T-cell (primary cell): Measurements from ENCODE around the gene PELI3. TPM values are rescaled to one million over a fixed set of nuclear protein-coding genes. Genes with fewer than 3 reads are reported as not detected.

Experiments
- ATAC-seq, 4 experiments: fragments of 200-7000 bp in 3 of 4; fragments of 150-1000 bp in 1 of 4; cut with Tn5 transposase; replicated peaks in 1 of 4; 1 replicate in 3 of 4; 2 replicates in 1 of 4; pipeline ENCODE4 v1.10.0; 2021; ENCODE audit warnings: moderate library complexity in 3 of 4, mild to moderate bottlenecking in 2 of 4, moderate number of reproducible peaks in 1 of 4
- CTCF ChIA-PET, 2 donors: fragments of 300-600 bp; sonication (Branson Sonifier 250); formaldehyde crosslinking; loops; one replicate each; lab custom pipeline; 2022; ENCODE audit warnings: antibody characterized with exemption in 2 of 2; lab: Charles Lee
- POLR2A ChIA-PET, 2 donors: fragments of 300-600 bp; sonication (Branson Sonifier 250); formaldehyde crosslinking; loops; one replicate each; lab custom pipeline; 2022; ENCODE audit warnings: antibody characterized with exemption in 2 of 2; lab: Charles Lee
- DNase-seq, 35 experiments: peaks; one replicate each; pipeline versions ENCODE4 v3.0.0 to v3.0.0-alpha.2; 2013 to 2023
- H3K27ac ChIP-seq: one replicate; pipeline ENCODE4 v1.5.1; 2013; ENCODE audit warnings: low read length
- H3K27me3 ChIP-seq, 2 experiments: replicated peaks in 1 of 2; 1 replicate in 1 of 2; 2 replicates in 1 of 2; pipeline versions ENCODE4 v1.6.1 to v1.7.0; 2013; ENCODE audit warnings: low read length in 1 of 2, mixed read lengths in 1 of 2; ENCODE audit not compliant: control insufficient read depth in 2 of 2, insufficient read depth in 2 of 2; ENCODE audit errors: extremely low read depth in 1 of 2
- H3K36me3 ChIP-seq, 2 donors: 1 replicate in 1 of 2; 2 replicates in 1 of 2; pipeline versions ENCODE4 v1.6.1 to v1.7.0; 2013; ENCODE audit warnings: low read length in 1 of 2; ENCODE audit not compliant: control insufficient read depth in 2 of 2, insufficient read depth in 1 of 2; ENCODE audit errors: extremely low read depth in 1 of 2
- H3K4me1 ChIP-seq, 2 experiments: 1 replicate in 1 of 2; 2 replicates in 1 of 2; pipeline versions ENCODE4 v1.6.1 to v1.7.0; 2013; ENCODE audit warnings: low read length in 2 of 2, mixed read lengths in 1 of 2; ENCODE audit not compliant: insufficient read depth in 2 of 2, control insufficient read depth in 1 of 2; ENCODE audit errors: extremely low read depth in 1 of 2
- H3K4me3 ChIP-seq, 2 donors: 1 replicate in 1 of 2; 2 replicates in 1 of 2; pipeline versions ENCODE4 v1.5.1 to v1.7.0; 2013; ENCODE audit warnings: mild to moderate bottlenecking in 2 of 2, low read length in 1 of 2, moderate library complexity in 1 of 2; ENCODE audit not compliant: control insufficient read depth in 1 of 2; ENCODE audit errors: extremely low read depth in 1 of 2
- H3K9me3 ChIP-seq: 2 replicates; pipeline ENCODE4 v1.7.0; 2013
- H3K27ac Mint-ChIP-seq, 2 donors: one replicate each; pipeline ENCODE4 v1.8.0; 2020 to 2021; ENCODE audit warnings: mild to moderate bottlenecking in 2 of 2, mixed read lengths in 2 of 2
- H3K27me3 Mint-ChIP-seq, 2 donors: one replicate each; pipeline ENCODE4 v1.8.0; 2021 to 2022; ENCODE audit warnings: mixed read lengths in 2 of 2
- H3K36me3 Mint-ChIP-seq: one replicate; pipeline ENCODE4 v1.8.0; 2021; ENCODE audit warnings: mixed read lengths
- H3K4me1 Mint-ChIP-seq, 3 donors: one replicate each; pipeline ENCODE4 v1.8.0; 2020 to 2022; ENCODE audit warnings: mixed read lengths in 3 of 3, mild to moderate bottlenecking in 1 of 3
- H3K4me3 Mint-ChIP-seq, 3 donors: one replicate each; pipeline ENCODE4 v1.8.0; 2020 to 2022; ENCODE audit warnings: mild to moderate bottlenecking in 3 of 3, mixed read lengths in 3 of 3, moderate library complexity in 3 of 3
- H3K9me3 Mint-ChIP-seq, 3 donors: one replicate each; pipeline ENCODE4 v1.8.0; 2020 to 2022; ENCODE audit warnings: mixed read lengths in 3 of 3
- WGBS: methylation state at CpG from one replicate; pipeline ENCODE4 v1.1.5; 2013; ENCODE audit warnings: missing lambda C conversion rate; ENCODE audit not compliant: insufficient coverage; 5-methylcytosine and 5-hydroxymethylcytosine counted together
- total RNA-seq, 35 experiments: library from RNA in 6 of 35; stranded (reverse) in 6 of 35; fragments of 120-200 nt in 1 of 35; gene quantifications; one replicate each; pipeline versions ENCODE4 v1.2.1 to v1.2.4 and lab custom pipeline; 2013 to 2026

The PELI3 gene
- total RNA-seq, 5 donors from 2014 or later (not counting 1 experiment from before 2014, with no cell fraction given): 12.9 to 22.0 (median 13.8) TPM

- H3K27me3 ChIP-seq: no peaks in the 10 kb centered on the region
- no peaks in the 10 kb centered on the region for H3K9me3 Mint-ChIP-seq
- ChIA-PET POLR2A (no interaction called here), CTCF (no interaction called here)
- no peaks in the 10 kb centered on the region for H3K9me3 ChIP-seq
- no peaks in the 10 kb centered on the region for H3K27me3 Mint-ChIP-seq
- ATAC-seq: no peak
- no peak overlapping the region for H3K4me3 ChIP-seq
- no peaks in the 10 kb centered on the region for H3K4me1 ChIP-seq
- no peaks in the 10 kb centered on the region for H3K4me1 Mint-ChIP-seq
- no peak overlapping the region for H3K27ac Mint-ChIP-seq
- H3K27ac ChIP-seq: no peak overlapping the region
- H3K36me3 Mint-ChIP-seq: peaks cover 24% of the 10 kb centered on the region
- no peak for DNase-seq
- WGBS: 93% methylated on average over 13 of the region's 17 CpGs
- H3K36me3 ChIP-seq: peaks cover 16 to 44% of the 10 kb centered on the region in 2 donors
- H3K4me3 Mint-ChIP-seq: no peak overlapping the region
Observed at GRCh38 chr11:66495401-66495854, 28.7 kb downstream of the PELI3 start.

GRCh38 chr11:66497206-66497605, 30.5 kb downstream of the PELI3 start:
- ChIA-PET CTCF (interaction anchor here in 1 of 2 donors (0.6 kb wide), 1 partner anchor 120 kb away, joined by 4 read pairs; no protein-coding TSS in a partner anchor), POLR2A (no interaction called here)
- H3K4me1 Mint-ChIP-seq: no peaks in the 10 kb centered on the region
- H3K4me3 Mint-ChIP-seq: no peak overlapping the region
- H3K36me3 Mint-ChIP-seq: peaks cover 26% of the 10 kb centered on the region
- ATAC-seq: no peak
- DNase-seq: no peak
- no peaks in the 10 kb centered on the region for H3K27me3 Mint-ChIP-seq
- H3K4me3 ChIP-seq: no peak overlapping the region
- H3K9me3 Mint-ChIP-seq: no peaks in the 10 kb centered on the region
- H3K36me3 ChIP-seq: peaks cover 20 to 43% of the 10 kb centered on the region in 2 donors
- no peaks in the 10 kb centered on the region for H3K27me3 ChIP-seq
- no peaks in the 10 kb centered on the region for H3K4me1 ChIP-seq
- 100% methylated on average over 14 of the region's 16 CpGs for WGBS
- H3K27ac ChIP-seq: no peak overlapping the region
- no peak overlapping the region for H3K27ac Mint-ChIP-seq
- no peaks in the 10 kb centered on the region for H3K9me3 ChIP-seq

GRCh38 chr11:66498506-66498905, 31.8 kb downstream of the PELI3 start:
- H3K9me3 Mint-ChIP-seq: no peaks in the 10 kb centered on the region
- no CpG with 5 or more reads among the region's 5 CpGs for WGBS
- H3K4me3 Mint-ChIP-seq: no peak overlapping the region
- ATAC-seq: no peak
- Histone ChIP-seq H3K4me3 (no peak overlapping the region), H3K9me3 (no peaks in the 10 kb centered on the region), H3K27ac (no peak overlapping the region), H3K27me3 (no peaks in the 10 kb centered on the region), H3K36me3 (peaks cover 17 to 36% of the 10 kb centered on the region in 2 donors), H3K4me1 (no peaks in the 10 kb centered on the region)
- POLR2A ChIA-PET: no interaction called here
- peaks cover 19% of the 10 kb centered on the region for H3K36me3 Mint-ChIP-seq
- H3K27me3 Mint-ChIP-seq: no peaks in the 10 kb centered on the region
- no peak for DNase-seq
- H3K4me1 Mint-ChIP-seq: no peaks in the 10 kb centered on the region
- CTCF ChIA-PET: no interaction called here
- no peak overlapping the region for H3K27ac Mint-ChIP-seq

- CTCF ChIA-PET: interaction anchor here in 1 of 2 donors (0.6 kb wide), 1 partner anchor 13 kb away, joined by 5 read pairs; no protein-coding TSS in a partner anchor
Observed at GRCh38 chr11:66505276-66505816, 38.6 kb downstream of the PELI3 start.

GRCh38 chr11:66509131-66509561, 42.4 kb downstream of the PELI3 start:
- H3K27ac Mint-ChIP-seq: no peak overlapping the region
- ChIA-PET POLR2A (no interaction called here), CTCF (interaction anchor here (0.6 to 0.8 kb wide), 3 partner anchors 40 to 1197 kb away, joined by 3 to 4 read pairs (median 3); no protein-coding TSS in a partner anchor)
- Histone ChIP-seq H3K36me3 (peaks cover 6 to 15% of the 10 kb centered on the region in 2 donors), H3K4me3 (no peak overlapping the region), H3K27me3 (no peaks in the 10 kb centered on the region), H3K4me1 (peaks cover 7 to 13% of the 10 kb centered on the region in 2 experiments), H3K9me3 (no peaks in the 10 kb centered on the region), H3K27ac (no peak overlapping the region)
- peaks cover 13% of the 10 kb centered on the region for H3K36me3 Mint-ChIP-seq
- H3K4me1 Mint-ChIP-seq: peaks cover 15 to 19% (median 17%) of the 10 kb centered on the region in 3 donors
- 90% methylated on average over 3 of the region's 7 CpGs for WGBS
- ATAC-seq (no peak), DNase-seq (no peak)
- H3K9me3 Mint-ChIP-seq: no peaks in the 10 kb centered on the region
- H3K4me3 Mint-ChIP-seq: peak overlapping the region in 1 of 3 donors; percentile 21
- H3K27me3 Mint-ChIP-seq: no peaks in the 10 kb centered on the region

More at GRCh38 chr11:66505276-66505816, 38.6 kb downstream of the PELI3 start:
- POLR2A ChIA-PET: no interaction called here
- no peak for ATAC-seq
- Histone ChIP-seq H3K36me3 (peaks cover 11 to 15% of the 10 kb centered on the region in 2 donors), H3K9me3 (no peaks in the 10 kb centered on the region), H3K4me1 (peaks cover 3 to 4% of the 10 kb centered on the region in 2 experiments), H3K4me3 (no peak overlapping the region), H3K27me3 (no peaks in the 10 kb centered on the region), H3K27ac (no peak overlapping the region)
- Mint-ChIP-seq H3K27me3 (no peaks in the 10 kb centered on the region), H3K27ac (no peak overlapping the region), H3K4me1 (peaks cover 3% of the 10 kb centered on the region in 3 donors), H3K36me3 (peaks cover 19% of the 10 kb centered on the region), H3K9me3 (no peaks in the 10 kb centered on the region), H3K4me3 (no peak overlapping the region)
- DNase-seq: no peak
- no CpG with 5 or more reads among the region's 1 CpG for WGBS

- ChIA-PET POLR2A (interaction anchor here (0.5 to 0.6 kb wide), 3 partner anchors 44 to 109 kb away, joined by 3 to 8 read pairs (median 4); partner anchors contain the start of gene PELI3 (in 1 of the 2)), CTCF (interaction anchor here (0.6 to 1.2 kb wide), 4 partner anchors 10 to 787 kb away, joined by 3 to 8 read pairs (median 6); no protein-coding TSS in a partner anchor)
- Mint-ChIP-seq H3K27ac (peak within 1 kb of the TSS; percentile 46 to 69), H3K36me3 (peaks cover 5% of the 10 kb centered on the region), H3K27me3 (no peaks in the 10 kb centered on the region), H3K4me3 (peak within 1 kb of the TSS; percentile 86 to 88 (median 87)), H3K9me3 (no peaks in the 10 kb centered on the region), H3K4me1 (peaks cover 15 to 19% (median 17%) of the 10 kb centered on the region in 3 donors)
- Histone ChIP-seq H3K4me1 (peaks cover 7 to 13% of the 10 kb centered on the region in 2 experiments), H3K9me3 (no peaks in the 10 kb centered on the region), H3K27me3 (no peaks in the 10 kb centered on the region), H3K36me3 (peaks cover 3 to 16% of the 10 kb centered on the region in 2 donors), H3K4me3 (peak within 1 kb of the TSS; percentile 60 to 90), H3K27ac (no peak within 1 kb of the TSS)
- 2% methylated on average over 27 of the region's 31 CpGs for WGBS
- DNase-seq (peak; percentile 62 to 88 (median 77)), ATAC-seq (peak; percentile 97 to 99 (median 98))
Observed at GRCh38 chr11:66510271-66510989, 43.7 kb downstream of the PELI3 start, which contains the start of gene BBS1. Gene BBS1 (plus strand): TSS chr11:66510635. CDS start chr11:66510660, 25 bp downstream.
